ENCODE measurements around the gene C16orf95.

DNA sequence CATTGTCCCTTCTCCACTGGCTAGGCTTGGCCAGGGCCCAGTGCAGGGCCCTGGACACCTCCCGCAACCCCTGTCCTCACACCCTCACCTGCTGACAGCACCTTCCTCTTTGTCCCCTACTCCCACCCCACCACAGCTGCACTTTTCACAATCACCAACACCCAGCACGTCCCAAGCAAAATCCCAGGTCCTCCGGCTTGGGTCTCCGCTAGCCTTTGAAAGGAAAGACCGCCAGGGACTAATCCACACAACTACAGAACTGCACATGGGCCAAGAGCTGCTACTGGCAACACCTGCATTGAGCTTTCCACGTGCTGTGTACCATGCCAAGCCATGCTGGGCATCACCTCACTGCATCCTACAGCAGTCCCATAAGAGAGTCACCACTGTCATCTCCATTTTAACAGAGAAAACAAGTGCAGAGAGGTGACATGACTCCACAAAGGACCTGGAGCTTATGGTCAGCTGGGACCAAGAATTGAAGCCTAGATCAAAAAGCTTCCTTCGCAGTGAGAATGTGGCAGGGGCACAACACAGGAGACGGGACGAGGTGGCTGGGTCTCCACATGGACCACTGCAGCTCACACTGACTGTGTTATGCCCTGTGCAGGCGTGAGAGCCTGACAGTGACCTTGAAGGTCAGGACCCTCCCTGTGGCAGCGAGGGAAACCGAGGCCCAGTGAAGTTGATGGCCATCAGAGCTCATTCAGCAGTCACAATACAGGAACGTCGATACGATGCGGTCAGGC lies 43.8 kb upstream of the C16orf95 start:
- TF ChIP-seq POLR2A (IDR thresholded peaks at IDR 0.05; ENCODE audit: extremely low read depth, insufficient read length) (no peak), MYC (IDR thresholded peaks at IDR 0.05; ENCODE audit: low read depth, low read length) (no peak)
- TF ChIP-seq, protein P1, sequence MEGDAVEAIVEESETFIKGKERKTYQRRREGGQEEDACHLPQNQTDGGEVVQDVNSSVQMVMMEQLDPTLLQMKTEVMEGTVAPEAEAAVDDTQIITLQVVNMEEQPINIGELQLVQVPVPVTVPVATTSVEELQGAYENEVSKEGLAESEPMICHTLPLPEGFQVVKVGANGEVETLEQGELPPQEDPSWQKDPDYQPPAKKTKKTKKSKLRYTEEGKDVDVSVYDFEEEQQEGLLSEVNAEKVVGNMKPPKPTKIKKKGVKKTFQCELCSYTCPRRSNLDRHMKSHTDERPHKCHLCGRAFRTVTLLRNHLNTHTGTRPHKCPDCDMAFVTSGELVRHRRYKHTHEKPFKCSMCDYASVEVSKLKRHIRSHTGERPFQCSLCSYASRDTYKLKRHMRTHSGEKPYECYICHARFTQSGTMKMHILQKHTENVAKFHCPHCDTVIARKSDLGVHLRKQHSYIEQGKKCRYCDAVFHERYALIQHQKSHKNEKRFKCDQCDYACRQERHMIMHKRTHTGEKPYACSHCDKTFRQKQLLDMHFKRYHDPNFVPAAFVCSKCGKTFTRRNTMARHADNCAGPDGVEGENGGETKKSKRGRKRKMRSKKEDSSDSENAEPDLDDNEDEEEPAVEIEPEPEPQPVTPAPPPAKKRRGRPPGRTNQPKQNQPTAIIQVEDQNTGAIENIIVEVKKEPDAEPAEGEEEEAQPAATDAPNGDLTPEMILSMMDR (IDR thresholded peaks at IDR 0.05; ENCODE audit: low read depth, low read length) = no peak
- TF ChIP-seq, protein P2, sequence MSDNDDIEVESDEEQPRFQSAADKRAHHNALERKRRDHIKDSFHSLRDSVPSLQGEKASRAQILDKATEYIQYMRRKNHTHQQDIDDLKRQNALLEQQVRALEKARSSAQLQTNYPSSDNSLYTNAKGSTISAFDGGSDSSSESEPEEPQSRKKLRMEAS (IDR thresholded peaks at IDR 0.05; ENCODE audit: low read depth, low read length) = no peak
